ENCODE data around the gene KIRREL1.

GRCh38 chr1:158055854-158056253, 62.4 kb downstream of the KIRREL1 start:
- no peak for TF ChIP-seq POLR2A (IDR thresholded peaks at IDR 0.05)
- TF ChIP-seq, protein P1, sequence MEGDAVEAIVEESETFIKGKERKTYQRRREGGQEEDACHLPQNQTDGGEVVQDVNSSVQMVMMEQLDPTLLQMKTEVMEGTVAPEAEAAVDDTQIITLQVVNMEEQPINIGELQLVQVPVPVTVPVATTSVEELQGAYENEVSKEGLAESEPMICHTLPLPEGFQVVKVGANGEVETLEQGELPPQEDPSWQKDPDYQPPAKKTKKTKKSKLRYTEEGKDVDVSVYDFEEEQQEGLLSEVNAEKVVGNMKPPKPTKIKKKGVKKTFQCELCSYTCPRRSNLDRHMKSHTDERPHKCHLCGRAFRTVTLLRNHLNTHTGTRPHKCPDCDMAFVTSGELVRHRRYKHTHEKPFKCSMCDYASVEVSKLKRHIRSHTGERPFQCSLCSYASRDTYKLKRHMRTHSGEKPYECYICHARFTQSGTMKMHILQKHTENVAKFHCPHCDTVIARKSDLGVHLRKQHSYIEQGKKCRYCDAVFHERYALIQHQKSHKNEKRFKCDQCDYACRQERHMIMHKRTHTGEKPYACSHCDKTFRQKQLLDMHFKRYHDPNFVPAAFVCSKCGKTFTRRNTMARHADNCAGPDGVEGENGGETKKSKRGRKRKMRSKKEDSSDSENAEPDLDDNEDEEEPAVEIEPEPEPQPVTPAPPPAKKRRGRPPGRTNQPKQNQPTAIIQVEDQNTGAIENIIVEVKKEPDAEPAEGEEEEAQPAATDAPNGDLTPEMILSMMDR (IDR thresholded peaks at IDR 0.05), result no peak

Measured in lower leg skin (tissue), 3 donors.